Activated CD4-positive, alpha-beta memory T cell treated with anti-CD3 and anti-CD28 coated beads for 36 hours (primary cell): ENCODE results near the gene RGS9. TPM values are rescaled to one million over a fixed set of nuclear protein-coding genes. Genes with fewer than 3 reads are reported as not detected.
"Not testable (repeated sequence)": the region's sequence is repeated elsewhere in the genome, so short reads cannot be mapped to it uniquely, and the experiment has no call there.

Experiments
- CTCF ChIA-PET: fragments of 350-600 bp; sonication (Branson Sonifier 250); formaldehyde crosslinking; loops from one replicate; lab custom pipeline; 2021; ENCODE audit warnings: antibody characterized with exemption, inconsistent platforms; lab: Charles Lee
- POLR2A ChIA-PET: fragments of 350-600 bp; sonication (Branson Sonifier 250); formaldehyde crosslinking; loops from one replicate; lab custom pipeline; 2021; ENCODE audit warnings: antibody characterized with exemption; lab: Charles Lee
- DNase-seq: peaks from one replicate; pipeline ENCODE4 v3.0.0-alpha.2; 2020
- H3K27ac Mint-ChIP-seq: one replicate; pipeline ENCODE4 v1.8.0; 2021; ENCODE audit warnings: mixed read lengths
- H3K27me3 Mint-ChIP-seq: one replicate; pipeline ENCODE4 v1.8.0; 2021; ENCODE audit warnings: mixed read lengths
- H3K36me3 Mint-ChIP-seq: one replicate; pipeline ENCODE4 v1.8.0; 2021; ENCODE audit warnings: mixed read lengths
- H3K4me1 Mint-ChIP-seq: one replicate; pipeline ENCODE4 v1.8.0; 2021; ENCODE audit warnings: low read depth, mixed read lengths
- H3K4me3 Mint-ChIP-seq: one replicate; pipeline ENCODE4 v1.8.0; 2021; ENCODE audit warnings: mild to moderate bottlenecking, mixed read lengths
- H3K9me3 Mint-ChIP-seq: one replicate; pipeline ENCODE4 v1.8.0; 2021; ENCODE audit warnings: mixed read lengths
- intact Hi-C: fragments of 100-400 bp; cut with micrococcal nuclease; formaldehyde crosslinking; loops from one replicate; pipeline ENCODE4 v1.15.1; 2023
- total RNA-seq, 2 experiments: library from RNA; stranded (reverse); gene quantifications; one replicate each; pipeline ENCODE4 v1.2.3, GENCODE V29; 2021

RGS9 gene
- 1 to 10 TPM; 6.4 to 8.7 TPM for total RNA-seq

GRCh38 chr17:65137021-65137939, at the start of gene RGS9:
TSS of gene RGS9 (plus strand) at chr17:65137370. CDS start at chr17:65137541, 171 bp downstream.
- intact Hi-C loops: loop anchor here (1.0 to 5.0 kb wide), 6 partner anchors 14 to 290 kb away; no protein-coding TSS in a partner anchor
- Mint-ChIP-seq H3K27me3 (peaks cover 11% of the 10 kb centered on the region), H3K36me3 (no peaks in the 10 kb centered on the region), H3K9me3 (no peaks in the 10 kb centered on the region), H3K27ac (no peak within 1 kb of the TSS), H3K4me1 (peaks cover 27% of the 10 kb centered on the region), H3K4me3 (peak within 1 kb of the TSS; percentile 72)
- ChIA-PET CTCF (interaction anchor here (0.6 to 3.2 kb wide), 37 partner anchors 9 to 175 kb away, joined by 3 to 30 read pairs (median 4); no protein-coding TSS in a partner anchor), POLR2A (interaction anchor here (0.6 to 1.8 kb wide), 4 partner anchors 36 to 44 kb away, joined by 3 to 5 read pairs (median 4); no protein-coding TSS in a partner anchor)
- peak; percentile 89 for DNase-seq

- Mint-ChIP-seq H3K36me3 (no peaks in the 10 kb centered on the region), H3K27me3 (no peaks in the 10 kb centered on the region), H3K4me3 (no peak overlapping the region), H3K27ac (no peak overlapping the region), H3K4me1 (no peaks in the 10 kb centered on the region), H3K9me3 (no peaks in the 10 kb centered on the region)
- intact Hi-C loops: no loop called here
- no peak for DNase-seq
- CTCF ChIA-PET: interaction anchor here (1.4 kb wide), 1 partner anchor 12 kb away, joined by 3 read pairs; no protein-coding TSS in a partner anchor
- POLR2A ChIA-PET: no interaction called here
These were observed 48.4 kb upstream of the RGS9 start for GRCh38 chr17:65088621-65089360.

GRCh38 chr17:65092262-65092661, 44.9 kb upstream of the RGS9 start:
- DNase-seq: no peak
- ChIA-PET CTCF (interaction anchor here (1.2 kb wide), 1 partner anchor 9 kb away, joined by 3 read pairs; no protein-coding TSS in a partner anchor), POLR2A (no interaction called here)
- Mint-ChIP-seq H3K4me1 (peaks cover 9% of the 10 kb centered on the region), H3K27me3 (no peaks in the 10 kb centered on the region), H3K4me3 (no peak overlapping the region), H3K9me3 (no peaks in the 10 kb centered on the region), H3K36me3 (no peaks in the 10 kb centered on the region), H3K27ac (no peak overlapping the region)
- intact Hi-C loops: no loop called here

GRCh38 chr17:65092721-65093356, 44.3 kb upstream of the RGS9 start:
- H3K36me3 Mint-ChIP-seq, H3K27ac Mint-ChIP-seq, H3K9me3 Mint-ChIP-seq, H3K4me1 Mint-ChIP-seq, DNase-seq, H3K27me3 Mint-ChIP-seq, H3K4me3 Mint-ChIP-seq, CTCF ChIA-PET, intact Hi-C loops, POLR2A ChIA-PET: not testable (repeated sequence)

- no peaks in the 10 kb centered on the region for H3K27me3 Mint-ChIP-seq
- no peaks in the 10 kb centered on the region for H3K36me3 Mint-ChIP-seq
- ChIA-PET CTCF (no interaction called here), POLR2A (no interaction called here)
- no peak overlapping the region for H3K27ac Mint-ChIP-seq
- H3K9me3 Mint-ChIP-seq: no peaks in the 10 kb centered on the region
- H3K4me1 Mint-ChIP-seq: peaks cover 9% of the 10 kb centered on the region
- intact Hi-C loops: no loop called here
- H3K4me3 Mint-ChIP-seq: no peak overlapping the region
- no peak for DNase-seq
These were observed 43.2 kb upstream of the RGS9 start for GRCh38 chr17:65093930-65094329.

- peaks cover 22% of the 10 kb centered on the region for H3K4me1 Mint-ChIP-seq
- ChIA-PET CTCF (interaction anchor here (0.7 to 1.5 kb wide), 4 partner anchors 21 to 90 kb away, joined by 3 to 5 read pairs (median 3); partner anchors contain the start of gene RGS9), POLR2A (no interaction called here)
- H3K27me3 Mint-ChIP-seq: no peaks in the 10 kb centered on the region
- no peak overlapping the region for H3K27ac Mint-ChIP-seq
- no peaks in the 10 kb centered on the region for H3K9me3 Mint-ChIP-seq
- DNase-seq: no peak
- H3K4me3 Mint-ChIP-seq: no peak overlapping the region
- intact Hi-C loops: no loop called here
- no peaks in the 10 kb centered on the region for H3K36me3 Mint-ChIP-seq
These were observed 41.7 kb upstream of the RGS9 start for GRCh38 chr17:65095465-65095864.

- H3K27ac Mint-ChIP-seq, H3K4me3 Mint-ChIP-seq, H3K9me3 Mint-ChIP-seq, intact Hi-C loops, POLR2A ChIA-PET, H3K36me3 Mint-ChIP-seq, DNase-seq, H3K27me3 Mint-ChIP-seq: not testable (repeated sequence)
- CTCF ChIA-PET: interaction anchor here (1.1 to 1.5 kb wide), 2 partner anchors 41 to 102 kb away, joined by 4 to 5 read pairs; partner anchors contain the start of gene RGS9
- H3K4me1 Mint-ChIP-seq: peaks cover 25% of the 10 kb centered on the region
These were observed 40.8 kb upstream of the RGS9 start for GRCh38 chr17:65096382-65096781.

GRCh38 chr17:65097110-65097509, 40.1 kb upstream of the RGS9 start:
- ChIA-PET CTCF (interaction anchor here (1.1 kb wide), 1 partner anchor 101 kb away, joined by 4 read pairs; no protein-coding TSS in a partner anchor), POLR2A (no interaction called here)
- H3K27ac Mint-ChIP-seq: no peak overlapping the region
- H3K9me3 Mint-ChIP-seq: no peaks in the 10 kb centered on the region
- no peak for DNase-seq
- intact Hi-C loops: no loop called here
- H3K4me3 Mint-ChIP-seq: no peak overlapping the region
- no peaks in the 10 kb centered on the region for H3K36me3 Mint-ChIP-seq
- no peaks in the 10 kb centered on the region for H3K27me3 Mint-ChIP-seq
- peaks cover 25% of the 10 kb centered on the region for H3K4me1 Mint-ChIP-seq

- Mint-ChIP-seq H3K36me3 (no peaks in the 10 kb centered on the region), H3K4me3 (peak overlapping the region; percentile 5), H3K27me3 (no peaks in the 10 kb centered on the region), H3K9me3 (no peaks in the 10 kb centered on the region), H3K4me1 (peaks cover 25% of the 10 kb centered on the region), H3K27ac (peak overlapping the region; percentile 42)
- CTCF ChIA-PET: interaction anchor here (0.7 to 3.0 kb wide), 29 partner anchors 17 to 319 kb away, joined by 3 to 26 read pairs (median 8); partner anchors contain the start of genes GNA13, LRRC37A3 and RGS9
- no peak for DNase-seq
- POLR2A ChIA-PET: interaction anchor here (0.6 to 1.8 kb wide), 9 partner anchors 24 to 134 kb away, joined by 3 to 10 read pairs (median 4); no protein-coding TSS in a partner anchor
- intact Hi-C loops: no loop called here
These were observed 37.7 kb upstream of the RGS9 start for GRCh38 chr17:65099475-65099874.

GRCh38 chr17:65099941-65100315, 37.2 kb upstream of the RGS9 start:
- DNase-seq: peak; percentile 95
- Mint-ChIP-seq H3K9me3 (no peaks in the 10 kb centered on the region), H3K36me3 (no peaks in the 10 kb centered on the region), H3K27me3 (no peaks in the 10 kb centered on the region), H3K4me1 (peaks cover 25% of the 10 kb centered on the region), H3K27ac (peak overlapping the region; percentile 85), H3K4me3 (peak overlapping the region; percentile 76)
- ChIA-PET POLR2A (interaction anchor here (0.6 to 1.8 kb wide), 8 partner anchors 23 to 134 kb away, joined by 3 to 10 read pairs (median 4); no protein-coding TSS in a partner anchor), CTCF (interaction anchor here (0.7 to 3.0 kb wide), 43 partner anchors 11 to 319 kb away, joined by 3 to 26 read pairs (median 6); partner anchors contain the start of genes GNA13, LRRC37A3 and RGS9)
- intact Hi-C loops: loop anchor here (1.0 to 2.0 kb wide), 8 partner anchors 21 to 136 kb away; partner anchors contain the start of genes GNA13 and RGS9
